ENCODE results near the gene DCBLD1. TPM values are rescaled to one million over a fixed set of nuclear protein-coding genes. Genes with fewer than 3 reads are reported as not detected.

DCBLD1 gene
- total RNA-seq, 1 experiment from 2014 or later: 11.2 TPM

- TF ChIP-seq, protein P1, sequence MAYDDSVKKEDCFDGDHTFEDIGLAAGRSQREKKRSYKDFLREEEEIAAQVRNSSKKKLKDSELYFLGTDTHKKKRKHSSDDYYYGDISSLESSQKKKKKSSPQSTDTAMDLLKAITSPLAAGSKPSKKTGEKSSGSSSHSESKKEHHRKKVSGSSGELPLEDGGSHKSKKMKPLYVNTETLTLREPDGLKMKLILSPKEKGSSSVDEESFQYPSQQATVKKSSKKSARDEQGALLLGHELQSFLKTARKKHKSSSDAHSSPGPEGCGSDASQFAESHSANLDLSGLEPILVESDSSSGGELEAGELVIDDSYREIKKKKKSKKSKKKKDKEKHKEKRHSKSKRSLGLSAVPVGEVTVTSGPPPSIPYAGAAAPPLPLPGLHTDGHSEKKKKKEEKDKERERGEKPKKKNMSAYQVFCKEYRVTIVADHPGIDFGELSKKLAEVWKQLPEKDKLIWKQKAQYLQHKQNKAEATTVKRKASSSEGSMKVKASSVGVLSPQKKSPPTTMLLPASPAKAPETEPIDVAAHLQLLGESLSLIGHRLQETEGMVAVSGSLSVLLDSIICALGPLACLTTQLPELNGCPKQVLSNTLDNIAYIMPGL (CRISPR knock-in tag; IDR thresholded peaks at IDR 0.05): no peak
- TF ChIP-seq PRRX2 (CRISPR knock-in tag; IDR thresholded peaks at IDR 0.05) (no peak), CDX4 (CRISPR knock-in tag; IDR thresholded peaks at IDR 0.05; ENCODE audit: borderline replicate concordance) (no peak), ZNF532 (CRISPR knock-in tag; IDR thresholded peaks at IDR 0.05; ENCODE audit: borderline replicate concordance) (no peak), TEAD1 (CRISPR knock-in tag; IDR thresholded peaks at IDR 0.05) (peak; percentile 69; the same call in 1 of the 2 replicates), FOXP1 (CRISPR knock-in tag; IDR thresholded peaks at IDR 0.05; ENCODE audit: borderline replicate concordance) (peak; percentile 79), RELA (CRISPR knock-in tag; IDR thresholded peaks at IDR 0.05; ENCODE audit: borderline replicate concordance) (no peak), NFYB (CRISPR knock-in tag; conservative IDR thresholded peaks at IDR 0.05; ENCODE audit: low read depth) (0 out of 2 replicates have a peak, but pooled peaks have one; percentile 29), MYBL2 (CRISPR knock-in tag; IDR thresholded peaks at IDR 0.05) (0 out of 2 replicates have a peak, but pooled peaks have one; percentile 68), ZBTB21 (CRISPR knock-in tag; IDR thresholded peaks at IDR 0.05; ENCODE audit: borderline replicate concordance) (no peak), FOXJ3 (CRISPR knock-in tag; IDR thresholded peaks at IDR 0.05; ENCODE audit: borderline replicate concordance) (no peak), NR3C1 (CRISPR knock-in tag; conservative IDR thresholded peaks at IDR 0.05; ENCODE audit: low read depth) (no peak), NFE2L1 (CRISPR knock-in tag; IDR thresholded peaks at IDR 0.05) (0 out of 2 replicates have a peak, but pooled peaks have one; percentile 60), FOXK1 (CRISPR knock-in tag; IDR thresholded peaks at IDR 0.05) (peak; percentile 48), SOX15 (CRISPR knock-in tag; IDR thresholded peaks at IDR 0.05) (no peak), NR2C2 (CRISPR knock-in tag; IDR thresholded peaks at IDR 0.05) (no peak), ATF2 (CRISPR knock-in tag; IDR thresholded peaks at IDR 0.05; ENCODE audit: borderline replicate concordance, low read depth) (no peak)
- TF ChIP-seq, protein P2, sequence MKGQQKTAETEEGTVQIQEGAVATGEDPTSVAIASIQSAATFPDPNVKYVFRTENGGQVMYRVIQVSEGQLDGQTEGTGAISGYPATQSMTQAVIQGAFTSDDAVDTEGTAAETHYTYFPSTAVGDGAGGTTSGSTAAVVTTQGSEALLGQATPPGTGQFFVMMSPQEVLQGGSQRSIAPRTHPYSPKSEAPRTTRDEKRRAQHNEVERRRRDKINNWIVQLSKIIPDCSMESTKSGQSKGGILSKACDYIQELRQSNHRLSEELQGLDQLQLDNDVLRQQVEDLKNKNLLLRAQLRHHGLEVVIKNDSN (CRISPR knock-in tag; IDR thresholded peaks at IDR 0.05): peak; percentile 31; the same call in 1 of the 2 replicates
- TF ChIP-seq, protein P3, sequence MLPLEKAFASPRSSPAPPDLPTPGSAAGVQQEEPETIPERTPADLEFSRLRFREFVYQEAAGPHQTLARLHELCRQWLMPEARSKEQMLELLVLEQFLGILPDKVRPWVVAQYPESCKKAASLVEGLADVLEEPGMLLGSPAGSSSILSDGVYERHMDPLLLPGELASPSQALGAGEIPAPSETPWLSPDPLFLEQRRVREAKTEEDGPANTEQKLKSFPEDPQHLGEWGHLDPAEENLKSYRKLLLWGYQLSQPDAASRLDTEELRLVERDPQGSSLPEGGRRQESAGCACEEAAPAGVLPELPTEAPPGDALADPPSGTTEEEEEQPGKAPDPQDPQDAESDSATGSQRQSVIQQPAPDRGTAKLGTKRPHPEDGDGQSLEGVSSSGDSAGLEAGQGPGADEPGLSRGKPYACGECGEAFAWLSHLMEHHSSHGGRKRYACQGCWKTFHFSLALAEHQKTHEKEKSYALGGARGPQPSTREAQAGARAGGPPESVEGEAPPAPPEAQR (CRISPR knock-in tag; IDR thresholded peaks at IDR 0.05): no peak
- TF ChIP-seq, protein P4, sequence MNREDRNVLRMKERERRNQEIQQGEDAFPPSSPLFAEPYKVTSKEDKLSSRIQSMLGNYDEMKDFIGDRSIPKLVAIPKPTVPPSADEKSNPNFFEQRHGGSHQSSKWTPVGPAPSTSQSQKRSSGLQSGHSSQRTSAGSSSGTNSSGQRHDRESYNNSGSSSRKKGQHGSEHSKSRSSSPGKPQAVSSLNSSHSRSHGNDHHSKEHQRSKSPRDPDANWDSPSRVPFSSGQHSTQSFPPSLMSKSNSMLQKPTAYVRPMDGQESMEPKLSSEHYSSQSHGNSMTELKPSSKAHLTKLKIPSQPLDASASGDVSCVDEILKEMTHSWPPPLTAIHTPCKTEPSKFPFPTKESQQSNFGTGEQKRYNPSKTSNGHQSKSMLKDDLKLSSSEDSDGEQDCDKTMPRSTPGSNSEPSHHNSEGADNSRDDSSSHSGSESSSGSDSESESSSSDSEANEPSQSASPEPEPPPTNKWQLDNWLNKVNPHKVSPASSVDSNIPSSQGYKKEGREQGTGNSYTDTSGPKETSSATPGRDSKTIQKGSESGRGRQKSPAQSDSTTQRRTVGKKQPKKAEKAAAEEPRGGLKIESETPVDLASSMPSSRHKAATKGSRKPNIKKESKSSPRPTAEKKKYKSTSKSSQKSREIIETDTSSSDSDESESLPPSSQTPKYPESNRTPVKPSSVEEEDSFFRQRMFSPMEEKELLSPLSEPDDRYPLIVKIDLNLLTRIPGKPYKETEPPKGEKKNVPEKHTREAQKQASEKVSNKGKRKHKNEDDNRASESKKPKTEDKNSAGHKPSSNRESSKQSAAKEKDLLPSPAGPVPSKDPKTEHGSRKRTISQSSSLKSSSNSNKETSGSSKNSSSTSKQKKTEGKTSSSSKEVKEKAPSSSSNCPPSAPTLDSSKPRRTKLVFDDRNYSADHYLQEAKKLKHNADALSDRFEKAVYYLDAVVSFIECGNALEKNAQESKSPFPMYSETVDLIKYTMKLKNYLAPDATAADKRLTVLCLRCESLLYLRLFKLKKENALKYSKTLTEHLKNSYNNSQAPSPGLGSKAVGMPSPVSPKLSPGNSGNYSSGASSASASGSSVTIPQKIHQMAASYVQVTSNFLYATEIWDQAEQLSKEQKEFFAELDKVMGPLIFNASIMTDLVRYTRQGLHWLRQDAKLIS (CRISPR knock-in tag; IDR thresholded peaks at IDR 0.05; ENCODE audit: borderline replicate concordance): no peak
Measured at GRCh38 chr6:117482240-117483003, at the start of gene DCBLD1 (continued).
